Thymus (tissue), 11 donors: ENCODE results near the gene SESN1. TPM values are rescaled to one million over a fixed set of nuclear protein-coding genes. Genes with fewer than 3 reads are reported as not detected.
"Not testable (repeated sequence)": the region's sequence is repeated elsewhere in the genome, so short reads cannot be mapped to it uniquely, and the experiment has no call there.

ENCODE experiments used
- DNase-seq, 9 donors: peaks; one replicate each; pipeline ENCODE4 v3.0.0-alpha.2; 2013; ENCODE audit warnings: low spot score in 9 of 9, low read depth in 6 of 9, missing footprints in 1 of 9
- H3K27ac ChIP-seq, 2 donors: one replicate each; pipeline ENCODE4 v1.5.1; 2013; ENCODE audit warnings: control low read depth in 1 of 2, low read depth in 1 of 2, low read length in 1 of 2, mild to moderate bottlenecking in 1 of 2, moderate library complexity in 1 of 2
- H3K27me3 ChIP-seq, 2 donors: one replicate each; pipeline ENCODE4 v1.5.1; 2013; ENCODE audit warnings: low read length in 1 of 2; ENCODE audit not compliant: control insufficient read depth in 2 of 2, insufficient read depth in 1 of 2
- H3K36me3 ChIP-seq, 2 donors: one replicate each; pipeline ENCODE4 v1.5.1; 2013; ENCODE audit warnings: low read length in 1 of 2, mild to moderate bottlenecking in 1 of 2, moderate library complexity in 1 of 2; ENCODE audit not compliant: control insufficient read depth in 2 of 2, insufficient read depth in 2 of 2
- H3K4me1 ChIP-seq, 2 donors: one replicate each; pipeline ENCODE4 v1.5.1; 2013; ENCODE audit warnings: low read length in 2 of 2; ENCODE audit not compliant: control insufficient read depth in 2 of 2, insufficient read depth in 2 of 2
- H3K4me3 ChIP-seq, 2 donors: one replicate each; pipeline ENCODE4 v1.5.1; 2013; ENCODE audit warnings: low read length in 2 of 2, control low read depth in 1 of 2, mild to moderate bottlenecking in 1 of 2
- H3K9me3 ChIP-seq, 2 donors: one replicate each; pipeline ENCODE4 v1.5.1; 2013; ENCODE audit warnings: low read length in 1 of 2, mild to moderate bottlenecking in 1 of 2; ENCODE audit not compliant: control insufficient read depth in 2 of 2, insufficient read depth in 1 of 2
- WGBS: extraction: QIAGEN DNeasy Blood & Tissue Kit; methylation state at CpG from one replicate; pipeline ENCODE4 v1.1.7; 2013; 5-methylcytosine and 5-hydroxymethylcytosine counted together
- polyA plus RNA-seq: library from polyadenylated mRNA; stranded (reverse); fragments of 200-250 nt; gene quantifications from one replicate; pipeline ENCODE4 v1.2.3, GENCODE V29; 2013
- total RNA-seq: library from RNA; stranded (reverse); fragments of 120-200 nt; gene quantifications from one replicate; pipeline ENCODE4 v1.2.4, GENCODE V29; 2013
- donor health status: healthy.

The SESN1 gene
- total and polyA plus RNA-seq, 2 donors: 19.1 to 76.9 TPM

DNA sequence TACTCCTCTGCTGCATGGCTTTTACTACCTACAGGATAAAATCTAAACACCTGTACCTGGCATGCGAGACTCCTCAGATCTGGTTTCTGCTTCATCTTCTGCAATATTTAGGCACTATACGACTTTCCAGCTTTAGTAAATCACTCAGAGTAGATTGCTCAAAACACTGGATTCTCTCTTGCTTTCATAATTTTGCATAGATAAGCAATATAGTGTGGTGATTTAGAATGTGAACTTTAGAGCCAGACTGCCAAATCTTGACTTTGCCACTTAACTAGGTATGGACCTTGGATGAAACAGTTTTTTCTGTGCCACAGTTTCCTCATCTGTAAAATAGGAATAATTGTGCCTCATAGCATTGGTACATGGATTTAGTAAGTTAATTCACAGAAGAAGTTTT lies 29.6 kb upstream of the SESN1 start:
- H3K27me3 ChIP-seq: no peaks in the 10 kb centered on the region

DNA sequence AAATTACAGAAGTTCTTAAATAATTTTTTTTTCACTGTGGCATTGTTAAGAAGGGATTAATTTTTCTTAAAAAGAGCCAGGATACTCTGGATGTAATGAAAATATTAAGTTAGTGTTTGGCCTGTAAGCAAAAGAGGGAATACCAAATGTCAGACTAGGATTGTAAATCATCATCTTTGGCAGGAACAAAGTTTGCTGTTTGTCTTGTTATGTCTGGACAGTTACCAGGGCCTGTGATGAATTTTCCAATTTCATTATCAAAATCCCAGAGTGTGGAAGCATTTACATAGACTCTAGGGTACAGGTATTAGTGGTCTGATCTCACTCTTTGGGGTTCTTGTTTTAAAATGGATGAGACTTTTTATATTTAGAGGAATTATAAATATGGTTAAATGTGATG lies 26.8 kb upstream of the SESN1 start:
- no peak for DNase-seq
- Histone ChIP-seq H3K4me1 (no peaks in the 10 kb centered on the region), H3K27ac (no peak overlapping the region), H3K36me3 (no peaks in the 10 kb centered on the region), H3K9me3 (no peaks in the 10 kb centered on the region), H3K4me3 (no peak overlapping the region), H3K27me3 (no peaks in the 10 kb centered on the region)

More for the DNA sequence above, 29.6 kb upstream of the SESN1 start:
- no peaks in the 10 kb centered on the region for H3K4me1 ChIP-seq
- WGBS: 98% methylated on average over 2 of the region's 2 CpGs
- no peak for DNase-seq
- H3K9me3 ChIP-seq: no peaks in the 10 kb centered on the region
- H3K27ac ChIP-seq: no peak overlapping the region
- no peak overlapping the region for H3K4me3 ChIP-seq
- no peaks in the 10 kb centered on the region for H3K36me3 ChIP-seq

DNA sequence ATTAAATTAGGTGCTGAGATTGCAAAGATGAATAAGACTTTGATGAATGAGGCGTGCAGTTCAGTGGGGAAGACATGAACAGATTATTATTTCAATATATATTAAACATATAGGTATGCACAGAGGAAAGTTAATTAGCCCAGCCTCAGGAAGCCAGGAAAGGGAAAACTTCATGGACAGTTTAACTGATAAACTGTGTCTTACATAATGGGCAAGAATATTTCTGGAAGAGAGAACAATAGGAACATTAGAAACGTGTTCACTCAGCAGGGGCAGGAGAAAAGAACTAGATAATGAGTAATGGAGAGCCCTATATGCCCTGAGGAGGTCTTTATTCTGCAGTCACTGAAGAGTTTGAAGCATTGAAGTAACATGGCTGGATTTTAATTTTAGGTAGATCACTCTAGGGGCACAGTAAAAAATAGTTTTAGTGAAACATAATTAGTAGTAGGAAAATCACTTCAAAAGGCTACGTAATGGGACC lies 24.3 kb upstream of the SESN1 start:
- H3K4me1 ChIP-seq: no peaks in the 10 kb centered on the region

DNA sequence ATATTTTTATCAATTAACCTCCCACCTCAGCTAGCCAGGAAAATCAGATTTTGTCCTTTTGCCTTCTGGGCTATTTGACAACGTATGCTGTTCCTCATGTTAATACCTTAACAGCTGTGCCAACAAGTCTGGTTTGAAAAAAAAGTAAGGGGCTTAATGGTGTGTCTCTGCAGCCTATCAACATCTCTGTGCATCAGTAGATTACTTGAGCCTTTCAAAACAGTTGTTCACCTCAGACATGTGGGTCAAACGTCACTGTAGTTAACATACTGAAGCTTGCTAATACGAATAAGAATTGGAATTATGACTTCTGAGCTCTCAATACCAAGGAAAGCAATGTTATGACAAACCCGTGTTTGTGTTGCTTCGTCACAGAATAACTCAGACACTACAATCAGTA lies 23.7 kb upstream of the SESN1 start:
- Histone ChIP-seq H3K27me3 (no peaks in the 10 kb centered on the region), H3K9me3 (no peaks in the 10 kb centered on the region), H3K36me3 (no peaks in the 10 kb centered on the region), H3K27ac (no peak overlapping the region), H3K4me1 (no peaks in the 10 kb centered on the region), H3K4me3 (no peak overlapping the region)
- DNase-seq: no peak
- WGBS: 97% methylated on average over 5 of the region's 5 CpGs

More for the DNA sequence above, 24.3 kb upstream of the SESN1 start:
- DNase-seq: no peak
- no peak overlapping the region for H3K27ac ChIP-seq
- 96% methylated on average over 3 of the region's 3 CpGs for WGBS
- no peak overlapping the region for H3K4me3 ChIP-seq
- H3K9me3 ChIP-seq: no peaks in the 10 kb centered on the region
- H3K27me3 ChIP-seq: no peaks in the 10 kb centered on the region
- no peaks in the 10 kb centered on the region for H3K36me3 ChIP-seq

DNA sequence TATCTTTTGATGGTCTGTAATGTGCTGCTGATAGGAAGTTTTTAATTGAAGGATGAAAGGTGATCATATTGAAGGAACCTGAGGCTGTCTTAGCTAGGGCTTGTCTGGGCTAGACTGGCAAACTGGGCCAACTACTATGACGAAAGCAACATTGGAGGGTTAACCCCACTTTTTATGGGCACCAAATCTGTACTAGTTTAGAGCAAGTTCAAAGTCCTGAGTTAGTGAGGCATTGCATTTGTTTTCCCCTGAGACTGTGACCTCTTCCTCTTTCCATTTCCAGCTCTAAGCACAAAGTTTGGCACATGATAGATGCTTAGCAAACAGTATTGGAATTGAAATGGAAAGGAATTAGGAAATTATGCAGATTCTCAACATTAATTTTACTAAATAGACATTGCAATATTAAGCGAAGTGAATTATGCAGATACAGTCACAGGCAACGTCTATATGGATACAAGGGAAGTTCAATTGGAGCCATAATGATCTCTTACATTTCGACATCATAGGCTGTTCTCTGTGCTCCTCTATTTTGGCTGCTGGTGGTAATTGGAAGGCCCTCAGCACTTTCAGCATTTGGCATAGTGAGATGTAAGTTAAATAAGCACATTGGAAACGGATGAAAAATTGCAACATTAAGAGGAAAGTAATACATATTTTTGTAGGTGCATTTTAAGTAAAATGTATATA lies 22.8 kb upstream of the SESN1 start:
- H3K4me1 ChIP-seq: no peaks in the 10 kb centered on the region
- H3K9me3 ChIP-seq: no peaks in the 10 kb centered on the region
- WGBS: 94% methylated on average over 5 of the region's 5 CpGs
- no peaks in the 10 kb centered on the region for H3K36me3 ChIP-seq
- no peak for DNase-seq
- no peak overlapping the region for H3K4me3 ChIP-seq
- no peaks in the 10 kb centered on the region for H3K27me3 ChIP-seq
- H3K27ac ChIP-seq: no peak overlapping the region

DNA sequence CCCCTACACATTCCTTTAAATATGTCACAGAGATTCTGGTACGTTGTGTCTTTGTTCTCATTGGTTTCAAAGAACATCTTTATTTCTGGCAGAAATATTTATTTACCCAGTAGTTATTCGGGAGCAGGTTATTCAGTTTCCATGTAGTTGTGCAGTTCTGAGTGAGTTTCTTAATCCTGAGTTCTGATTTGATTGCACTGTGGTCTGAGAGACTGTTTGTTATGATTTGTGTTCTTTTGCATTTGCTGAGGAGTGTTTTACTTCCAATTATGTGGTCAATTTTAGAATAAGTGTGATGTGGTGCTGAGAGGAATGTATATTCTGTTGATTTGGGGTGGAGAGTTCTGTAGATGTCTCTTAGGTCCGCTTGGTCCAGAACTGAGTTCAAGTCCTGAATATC lies 18.0 kb upstream of the SESN1 start:
- not testable (repeated sequence) for H3K4me3 ChIP-seq, H3K4me1 ChIP-seq
- WGBS: 97% methylated on average over 3 of the region's 3 CpGs

DNA sequence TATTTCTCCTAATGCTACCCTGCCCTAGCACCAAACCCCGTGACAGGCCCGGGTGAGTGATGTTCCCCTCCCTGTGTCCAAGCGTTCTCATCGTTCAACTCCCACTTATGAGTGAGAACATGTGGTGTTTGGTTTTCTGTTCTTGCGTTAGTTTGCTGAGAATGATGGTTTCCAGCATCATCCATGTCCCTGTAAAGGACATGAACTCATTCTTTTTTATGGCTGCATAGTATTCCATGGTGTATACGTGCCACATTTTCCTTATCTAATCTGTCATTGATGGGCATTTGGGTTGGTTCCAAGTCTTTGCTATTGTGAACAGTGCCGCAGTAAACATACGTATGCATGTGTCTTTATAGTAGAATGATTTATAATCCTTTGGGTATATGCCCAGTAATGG lies 15.0 kb upstream of the SESN1 start:
- not testable (repeated sequence) for H3K27me3 ChIP-seq, H3K36me3 ChIP-seq, DNase-seq, H3K9me3 ChIP-seq, H3K27ac ChIP-seq, H3K4me1 ChIP-seq, H3K4me3 ChIP-seq
- 98% methylated on average over 8 of the region's 8 CpGs for WGBS

More for the DNA sequence above, 18.0 kb upstream of the SESN1 start:
- H3K27ac ChIP-seq, H3K36me3 ChIP-seq, H3K9me3 ChIP-seq, H3K27me3 ChIP-seq, DNase-seq: not testable (repeated sequence)

DNA sequence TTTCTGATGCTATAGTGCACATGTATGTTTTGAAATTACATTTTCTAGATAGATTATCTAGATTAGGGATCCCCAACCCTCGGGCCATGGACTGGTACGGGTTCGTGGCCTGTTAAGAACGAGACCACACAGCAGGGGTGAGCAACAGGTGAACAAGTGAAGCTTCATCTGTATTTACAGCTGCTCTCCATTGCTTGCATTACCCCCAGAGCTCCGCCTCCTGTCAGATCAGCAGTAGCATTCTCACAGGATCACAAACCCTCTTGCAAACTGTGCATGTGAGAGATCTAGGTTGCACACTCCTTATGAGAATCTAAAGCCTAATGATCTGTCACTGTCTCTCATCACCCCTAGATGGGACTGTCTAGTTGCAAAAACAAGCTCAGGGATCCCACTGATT lies 11.0 kb upstream of the SESN1 start:
- no peak overlapping the region for H3K4me3 ChIP-seq
- H3K4me1 ChIP-seq: no peaks in the 10 kb centered on the region
- H3K27ac ChIP-seq: no peak overlapping the region
- no peaks in the 10 kb centered on the region for H3K27me3 ChIP-seq
- peaks cover 0 to 4% of the 10 kb centered on the region in 2 donors for H3K36me3 ChIP-seq
- no peak for DNase-seq
- 90% methylated on average over 5 of the region's 5 CpGs for WGBS
- no peaks in the 10 kb centered on the region for H3K9me3 ChIP-seq

DNA sequence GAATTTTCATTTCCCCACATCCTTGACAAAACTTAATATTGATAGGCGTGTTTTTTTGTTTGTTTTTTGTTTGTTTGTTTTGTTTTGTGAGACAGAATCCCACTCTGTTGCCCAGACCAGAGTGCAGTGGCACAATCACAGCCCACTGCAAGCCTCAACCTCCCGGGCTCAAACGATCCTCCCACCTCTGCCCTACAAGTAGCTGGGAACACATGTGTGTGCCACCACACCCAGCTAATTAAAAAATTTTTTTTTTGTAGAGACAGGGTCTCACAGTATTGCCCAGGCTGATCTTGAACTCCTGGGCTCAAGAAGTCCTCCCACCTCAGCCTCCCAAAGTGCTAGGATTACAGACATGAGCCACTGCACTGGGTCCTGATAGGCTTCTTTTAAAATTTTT lies 9.9 kb upstream of the SESN1 start:
- WGBS: 96% methylated on average over 3 of the region's 3 CpGs
- Histone ChIP-seq H3K9me3 (no peaks in the 10 kb centered on the region), H3K27me3 (no peaks in the 10 kb centered on the region), H3K4me1 (no peaks in the 10 kb centered on the region), H3K4me3 (no peak overlapping the region), H3K36me3 (peaks cover 0 to 4% of the 10 kb centered on the region in 2 donors), H3K27ac (no peak overlapping the region)
- no peak for DNase-seq
